GM12874 (cell line): ENCODE results near the gene PPIL4.

Experiments
- CTCF ChIP-seq: IDR thresholded peaks from 2 replicates; pipeline ENCODE4 v1.5.1; 2011; ENCODE audit warnings: low read depth, mild to moderate bottlenecking, control low read depth, low read length, moderate library complexity; ENCODE audit not compliant: insufficient read depth

Gene PPIL4

DNA sequence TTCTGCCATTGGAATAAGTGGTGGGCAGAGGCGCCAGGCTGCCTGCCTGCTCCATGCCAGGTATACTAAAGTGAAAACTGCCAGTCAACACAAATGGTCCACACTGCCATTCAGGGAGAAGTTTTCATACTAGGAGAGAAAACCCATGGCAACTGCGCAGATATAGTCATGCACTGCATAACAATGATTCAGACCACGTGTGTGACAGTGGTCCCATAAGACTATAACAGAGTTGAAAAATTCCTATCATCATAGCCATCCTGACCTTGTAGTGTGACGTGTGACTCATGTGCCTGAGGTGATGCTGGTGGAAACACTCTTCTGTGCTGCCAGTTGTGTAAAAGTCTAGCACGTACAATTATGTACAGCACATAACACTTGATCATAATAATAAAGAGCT, 86.1 kb downstream of the PPIL4 start:
- no peak for TF ChIP-seq CTCF

GRCh38 chr6:149458806-149459205, 87.0 kb downstream of the PPIL4 start:
- no peak for TF ChIP-seq CTCF

DNA sequence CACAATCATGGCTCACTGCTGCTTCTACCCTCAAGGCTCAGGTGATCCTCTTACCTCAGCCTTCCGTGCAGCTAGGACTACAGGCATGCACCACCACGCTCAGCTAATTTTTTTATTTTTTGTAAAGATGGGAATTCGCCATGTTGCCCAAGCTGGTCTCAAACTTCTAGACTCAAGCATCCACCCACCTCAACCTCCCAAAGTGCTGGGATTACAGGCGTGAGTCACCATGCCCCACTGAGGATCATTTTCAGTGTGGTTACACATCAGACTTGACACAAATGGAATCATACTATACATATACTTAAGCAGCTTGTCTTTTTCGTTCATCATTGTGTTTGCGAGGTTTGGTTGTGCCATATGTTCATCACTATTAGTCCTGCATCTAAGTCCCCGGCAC, 87.6 kb downstream of the PPIL4 start:
- no peak for TF ChIP-seq CTCF

DNA sequence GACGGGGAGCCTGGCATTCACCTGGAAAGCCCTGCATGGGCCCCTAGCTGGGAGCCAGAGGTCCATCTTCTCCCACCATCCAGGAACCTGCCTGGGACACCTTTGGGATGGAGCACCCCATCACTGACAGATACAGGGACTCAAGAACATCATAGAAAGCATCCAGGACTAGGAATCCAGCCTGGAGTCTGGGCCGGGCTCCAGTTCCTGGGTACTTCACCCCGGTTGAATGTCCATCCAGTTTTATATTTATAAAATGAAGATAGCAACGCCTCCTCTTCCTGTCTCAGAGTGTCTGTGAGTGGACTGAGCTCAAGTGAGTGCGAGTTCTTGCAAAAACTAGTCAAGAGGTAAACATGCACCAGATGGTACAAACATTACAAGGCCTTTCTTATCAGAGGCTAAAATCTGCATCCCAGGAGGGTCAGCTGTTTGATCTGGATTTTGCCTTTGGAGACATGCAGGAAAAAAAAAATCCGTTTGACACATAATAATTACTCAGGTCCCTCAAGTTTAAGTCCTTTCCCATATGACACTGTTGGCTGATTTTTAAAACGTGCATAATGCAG, 88.4 kb downstream of the PPIL4 start:
- no peak for TF ChIP-seq CTCF

GRCh38 chr6:149456311-149457021, 89.4 kb downstream of the PPIL4 start:
- no peak for TF ChIP-seq CTCF

- TF ChIP-seq CTCF = no peak
These were observed 90.7 kb downstream of the PPIL4 start for GRCh38 chr6:149455031-149455732.
